H9 (cell line): Measurements from ENCODE around the gene VENTX. TPM values are rescaled to one million over a fixed set of nuclear protein-coding genes. Genes with fewer than 3 reads are reported as not detected.

ENCODE experiments used
- DNase-seq: peaks from one replicate; pipeline ENCODE4 v3.0.0-alpha.2; 2017
- H2AFZ ChIP-seq: one replicate; pipeline ENCODE4 v1.6.1; 2013; ENCODE audit warnings: mild to moderate bottlenecking, low read length, control low read depth, moderate library complexity
- H2AK5ac ChIP-seq: 2 replicates; pipeline ENCODE4 v1.6.1; 2013; ENCODE audit warnings: low read length, control low read depth, mixed read lengths; ENCODE audit not compliant: insufficient read length
- H2BK120ac ChIP-seq: one replicate; pipeline ENCODE4 v1.6.1; 2013; ENCODE audit warnings: low read depth, mild to moderate bottlenecking, low read length, control low read depth, inconsistent platforms; ENCODE audit not compliant: poor library complexity, severe bottlenecking
- H2BK12ac ChIP-seq: 2 replicates; pipeline ENCODE4 v1.6.1; 2013; ENCODE audit warnings: low read length, control low read depth, mixed read lengths, low read depth; ENCODE audit not compliant: insufficient read length
- H2BK15ac ChIP-seq: 2 replicates; pipeline ENCODE4 v1.6.1; 2013; ENCODE audit warnings: low read depth, low read length, control low read depth
- H2BK20ac ChIP-seq: one replicate; pipeline ENCODE4 v1.6.1; 2013; ENCODE audit warnings: low read depth, mild to moderate bottlenecking, low read length, control low read depth, inconsistent platforms; ENCODE audit not compliant: poor library complexity, severe bottlenecking
- H2BK5ac ChIP-seq: 2 replicates; pipeline ENCODE4 v1.6.1; 2013; ENCODE audit warnings: low read length, control low read depth, mixed read lengths; ENCODE audit not compliant: insufficient read length
- H3K14ac ChIP-seq: 2 replicates; pipeline ENCODE4 v1.6.1; 2013; ENCODE audit warnings: low read length, control low read depth; ENCODE audit not compliant: insufficient read depth
- H3K18ac ChIP-seq: 2 replicates; pipeline ENCODE4 v1.6.1; 2013; ENCODE audit warnings: low read depth, mild to moderate bottlenecking, mixed read lengths, low read length, control low read depth; ENCODE audit not compliant: insufficient read length
- H3K23ac ChIP-seq: 2 replicates; pipeline ENCODE4 v1.6.1; 2013; ENCODE audit warnings: low read length, control low read depth, mixed read lengths, low read depth; ENCODE audit not compliant: insufficient read length
- H3K23me2 ChIP-seq: 2 replicates; pipeline ENCODE4 v1.6.1; 2013; ENCODE audit warnings: low read depth, mild to moderate bottlenecking, mixed read lengths, low read length, control low read depth; ENCODE audit not compliant: insufficient read length, poor library complexity, severe bottlenecking
- H3K27ac ChIP-seq: 2 replicates; pipeline ENCODE4 v1.5.1; 2013; ENCODE audit warnings: low read length, control low read depth, mixed read lengths, low read depth; ENCODE audit not compliant: insufficient read length
- H3K27me3 ChIP-seq: 2 replicates; pipeline ENCODE4 v1.6.1; 2013; ENCODE audit warnings: low read length, control low read depth, inconsistent platforms; ENCODE audit not compliant: insufficient read depth
- H3K4ac ChIP-seq: 2 replicates; pipeline ENCODE4 v1.6.1; 2013; ENCODE audit warnings: low read depth, mild to moderate bottlenecking, control low read depth, inconsistent platforms, low read length, moderate library complexity
- H3K4me1 ChIP-seq: 2 replicates; pipeline ENCODE4 v1.6.1; 2013; ENCODE audit warnings: low read length, control low read depth, inconsistent platforms; ENCODE audit not compliant: insufficient read depth
- H3K4me2 ChIP-seq: 2 replicates; pipeline ENCODE4 v1.6.1; 2013; ENCODE audit warnings: low read length, control low read depth, mixed read lengths; ENCODE audit not compliant: insufficient read length, insufficient read depth
- H3K56ac ChIP-seq: 2 replicates; pipeline ENCODE4 v1.6.1; 2013; ENCODE audit warnings: low read depth, mild to moderate bottlenecking, mixed read lengths, low read length, control low read depth; ENCODE audit not compliant: insufficient read length
- H3K79me1 ChIP-seq: 2 replicates; pipeline ENCODE4 v1.6.1; 2013; ENCODE audit warnings: low read depth, mild to moderate bottlenecking, moderate library complexity, low read length, control low read depth, inconsistent platforms; ENCODE audit not compliant: insufficient read depth, poor library complexity, severe bottlenecking
- H3K79me2 ChIP-seq: 2 replicates; pipeline ENCODE4 v1.6.1; 2013; ENCODE audit warnings: low read length, control low read depth, inconsistent platforms; ENCODE audit not compliant: insufficient read depth
- H3K9ac ChIP-seq: 2 replicates; pipeline ENCODE4 v1.6.1; 2013; ENCODE audit warnings: low read length, control low read depth, mixed read lengths; ENCODE audit not compliant: insufficient read length; ENCODE audit errors: extremely low read depth
- H3K9me3 ChIP-seq: one replicate; pipeline ENCODE4 v1.6.1; 2013; ENCODE audit warnings: low read depth, low read length, inconsistent platforms; ENCODE audit not compliant: control insufficient read depth
- H3T11ph ChIP-seq: one replicate; pipeline ENCODE4 v1.6.1; 2013; ENCODE audit warnings: mild to moderate bottlenecking, low read length, control low read depth, inconsistent platforms
- H4K20me1 ChIP-seq: one replicate; pipeline ENCODE4 v1.6.1; 2013; ENCODE audit not compliant: control insufficient read depth, insufficient read length, insufficient read depth
- H4K5ac ChIP-seq: 2 replicates; pipeline ENCODE4 v1.6.1; 2013; ENCODE audit warnings: low read depth, mild to moderate bottlenecking, mixed read lengths, low read length, control low read depth; ENCODE audit not compliant: insufficient read length
- H4K8ac ChIP-seq: replicated peaks from 2 replicates; pipeline ENCODE4 v1.6.1; 2013; ENCODE audit warnings: low read length, control low read depth, mixed read lengths, low read depth; ENCODE audit not compliant: insufficient read length
- H4K91ac ChIP-seq: 2 replicates; pipeline ENCODE4 v1.6.1; 2013; ENCODE audit warnings: low read depth, mild to moderate bottlenecking, moderate library complexity, mixed read lengths, low read length, control low read depth; ENCODE audit not compliant: insufficient read length
- H3K27ac Mint-ChIP-seq, 3 experiments: 2 replicates in 2 of 3; 3 replicates in 1 of 3; pipeline ENCODE4 v1.8.0; 2020 to 2021; ENCODE audit warnings: mixed read lengths in 3 of 3, mild to moderate bottlenecking in 1 of 3, moderate library complexity in 1 of 3
- H3K27me3 Mint-ChIP-seq: 2 replicates; pipeline ENCODE4 v1.8.0; 2021; ENCODE audit warnings: low read depth, mild to moderate bottlenecking, moderate library complexity, mixed read lengths
- H3K36me3 Mint-ChIP-seq, 3 experiments: 2 replicates in 2 of 3; 3 replicates in 1 of 3; pipeline ENCODE4 v1.8.0; 2020 to 2021; ENCODE audit warnings: low read depth in 3 of 3, mixed read lengths in 3 of 3; ENCODE audit not compliant: insufficient read depth in 1 of 3
- H3K4me1 Mint-ChIP-seq, 2 experiments: 2 replicates each; pipeline ENCODE4 v1.8.0; 2020; ENCODE audit warnings: mixed read lengths in 2 of 2
- H3K4me3 Mint-ChIP-seq, 2 experiments: 2 replicates in 1 of 2; 3 replicates in 1 of 2; pipeline ENCODE4 v1.8.0; 2020 to 2021; ENCODE audit warnings: mild to moderate bottlenecking in 2 of 2, mixed read lengths in 2 of 2, moderate library complexity in 1 of 2
- H3K9me3 Mint-ChIP-seq, 2 experiments: 2 replicates in 1 of 2; 3 replicates in 1 of 2; pipeline ENCODE4 v1.8.0; 2020; ENCODE audit warnings: mild to moderate bottlenecking in 2 of 2, mixed read lengths in 2 of 2, moderate library complexity in 1 of 2
- WGBS: extraction: QIAGEN DNeasy Blood & Tissue Kit; methylation state at CpG from one replicate; pipeline ENCODE4 v1.1.7; 2013; ENCODE audit warnings: missing lambda C conversion rate, low lambda C conversion rate, mixed read lengths; ENCODE audit not compliant: insufficient read length; ENCODE audit errors: extremely low coverage; 5-methylcytosine and 5-hydroxymethylcytosine counted together
- total RNA-seq: library from RNA; stranded (reverse); gene quantifications from 2 replicates; pipeline ENCODE4 v1.2.1, GENCODE V29; 2021
- TF ChIP-seq, protein P1 (sequence below): fragments of 200-600 bp; sonication (generic); conservative IDR thresholded peaks from 3 replicates; pipeline ENCODE4 v1.8.0; 2021; ENCODE audit warnings: antibody characterized with exemption, mild to moderate bottlenecking

The VENTX gene
- total RNA-seq, 1 experiment from 2014 or later: 10.9 TPM

DNA sequence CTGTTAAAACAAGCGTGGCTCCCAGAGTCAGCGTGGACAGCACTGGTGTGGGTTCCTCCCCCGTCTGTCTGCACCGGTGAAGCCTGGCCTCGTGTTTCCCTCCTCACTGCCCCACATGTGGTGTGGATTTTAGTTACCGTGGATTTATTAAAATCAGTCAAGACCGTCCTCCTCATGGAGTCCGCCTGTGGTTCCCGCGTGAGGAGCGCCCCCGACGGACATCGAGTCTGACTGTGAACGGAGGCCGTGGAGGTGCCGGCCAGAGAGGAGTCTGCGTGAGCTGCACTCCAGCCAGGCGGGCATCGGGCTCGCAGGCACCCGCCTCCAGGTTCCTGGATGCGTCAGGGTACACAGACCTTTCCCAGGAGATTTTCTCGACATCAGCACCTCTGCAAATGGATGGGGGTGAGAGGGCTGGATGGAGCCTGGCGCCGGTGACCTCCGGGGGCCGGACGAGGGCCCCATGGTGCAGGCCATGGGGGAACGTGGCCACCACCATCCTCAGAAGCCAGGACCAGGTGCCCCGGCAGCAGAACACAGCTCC is 33.9 kb upstream of the VENTX start:
- no peak overlapping the region for H3K56ac ChIP-seq
- H3K27me3 Mint-ChIP-seq: no peaks in the 10 kb centered on the region; the same call in 1 of the 2 replicates
- no peak overlapping the region for H2AK5ac ChIP-seq
- no peak for DNase-seq
- no peak overlapping the region for H4K5ac ChIP-seq
- no peak overlapping the region for H3K4me2 ChIP-seq
- H3K9ac ChIP-seq: no peak overlapping the region
- H2BK120ac ChIP-seq: no peak overlapping the region
- H3K79me2 ChIP-seq: no peaks in the 10 kb centered on the region
- H4K91ac ChIP-seq: no peak overlapping the region
- no peaks in the 10 kb centered on the region for H4K20me1 ChIP-seq
- H3K9me3 Mint-ChIP-seq: no peaks in the 10 kb centered on the region
- H2AFZ ChIP-seq: no peak overlapping the region
- H3K36me3 Mint-ChIP-seq: peaks cover 1 to 5% (median 2%) of the 10 kb centered on the region in 3 experiments; a peak in 3 of 7 replicates
- H2BK12ac ChIP-seq: no peak overlapping the region
- no peaks in the 10 kb centered on the region for H3K4me1 ChIP-seq
- no peak overlapping the region for H3T11ph ChIP-seq
- no peaks in the 10 kb centered on the region for H3K4me1 Mint-ChIP-seq
- WGBS: no CpG with 5 or more reads among the region's 31 CpGs
- no peak overlapping the region for H3K23ac ChIP-seq
- H3K27me3 ChIP-seq: no peaks in the 10 kb centered on the region
- peak overlapping the region in 2 of 3 experiments; percentile 13 to 89; a peak in 2 of 7 replicates for H3K27ac Mint-ChIP-seq
- H3K9me3 ChIP-seq: no peaks in the 10 kb centered on the region
- no peak overlapping the region for H3K18ac ChIP-seq
- no peaks in the 10 kb centered on the region for H3K79me1 ChIP-seq
- no peak overlapping the region for H2BK15ac ChIP-seq
- TF ChIP-seq, protein P1, sequence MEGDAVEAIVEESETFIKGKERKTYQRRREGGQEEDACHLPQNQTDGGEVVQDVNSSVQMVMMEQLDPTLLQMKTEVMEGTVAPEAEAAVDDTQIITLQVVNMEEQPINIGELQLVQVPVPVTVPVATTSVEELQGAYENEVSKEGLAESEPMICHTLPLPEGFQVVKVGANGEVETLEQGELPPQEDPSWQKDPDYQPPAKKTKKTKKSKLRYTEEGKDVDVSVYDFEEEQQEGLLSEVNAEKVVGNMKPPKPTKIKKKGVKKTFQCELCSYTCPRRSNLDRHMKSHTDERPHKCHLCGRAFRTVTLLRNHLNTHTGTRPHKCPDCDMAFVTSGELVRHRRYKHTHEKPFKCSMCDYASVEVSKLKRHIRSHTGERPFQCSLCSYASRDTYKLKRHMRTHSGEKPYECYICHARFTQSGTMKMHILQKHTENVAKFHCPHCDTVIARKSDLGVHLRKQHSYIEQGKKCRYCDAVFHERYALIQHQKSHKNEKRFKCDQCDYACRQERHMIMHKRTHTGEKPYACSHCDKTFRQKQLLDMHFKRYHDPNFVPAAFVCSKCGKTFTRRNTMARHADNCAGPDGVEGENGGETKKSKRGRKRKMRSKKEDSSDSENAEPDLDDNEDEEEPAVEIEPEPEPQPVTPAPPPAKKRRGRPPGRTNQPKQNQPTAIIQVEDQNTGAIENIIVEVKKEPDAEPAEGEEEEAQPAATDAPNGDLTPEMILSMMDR: no peak
- H3K14ac ChIP-seq: no peak overlapping the region
- no peak overlapping the region for H3K4me3 Mint-ChIP-seq
- H3K27ac ChIP-seq: no peak overlapping the region
- peak overlapping the region; percentile 36 for H4K8ac ChIP-seq
- no peak overlapping the region for H2BK20ac ChIP-seq
- no peak overlapping the region for H2BK5ac ChIP-seq
- no peaks in the 10 kb centered on the region for H3K23me2 ChIP-seq
- no peak overlapping the region for H3K4ac ChIP-seq
